Neuronal stem cell (in vitro differentiated cells): ENCODE results near the gene DMRT3.

Experiments used
- DNase-seq: peaks from one replicate; pipeline ENCODE4 v3.0.0-alpha.2; 2013; ENCODE audit warnings: low spot score
- H2AFZ ChIP-seq: one replicate; pipeline ENCODE4 v1.6.1; 2013; ENCODE audit warnings: mild to moderate bottlenecking, low read length, inconsistent platforms
- H2AK5ac ChIP-seq: 2 replicates; pipeline ENCODE4 v1.6.1; 2013; ENCODE audit warnings: low read depth, mild to moderate bottlenecking, inconsistent platforms, low read length, moderate library complexity, mixed read lengths
- H2BK120ac ChIP-seq: 2 replicates; pipeline ENCODE4 v1.6.1; 2013; ENCODE audit warnings: low read depth, mild to moderate bottlenecking, inconsistent platforms, low read length, moderate library complexity, mixed read lengths
- H2BK12ac ChIP-seq: one replicate; pipeline ENCODE4 v1.6.1; 2013; ENCODE audit warnings: low read length, inconsistent platforms
- H2BK15ac ChIP-seq: 2 replicates; pipeline ENCODE4 v1.6.1; 2013; ENCODE audit warnings: mild to moderate bottlenecking, low read length, inconsistent platforms, mixed read lengths
- H2BK5ac ChIP-seq: one replicate; pipeline ENCODE4 v1.6.1; 2013; ENCODE audit warnings: inconsistent platforms, mild to moderate bottlenecking, low read length, moderate library complexity
- H3K14ac ChIP-seq: one replicate; pipeline ENCODE4 v1.6.1; 2013; ENCODE audit warnings: low read length, inconsistent platforms
- H3K18ac ChIP-seq: 2 replicates; pipeline ENCODE4 v1.6.1; 2013; ENCODE audit warnings: low read length, inconsistent platforms
- H3K23ac ChIP-seq: 2 replicates; pipeline ENCODE4 v1.6.1; 2013; ENCODE audit warnings: low read depth, mild to moderate bottlenecking, mixed read lengths, low read length, inconsistent platforms; ENCODE audit not compliant: poor library complexity
- H3K27ac ChIP-seq: replicated peaks from 3 replicates; pipeline ENCODE4 v1.5.1; 2013; ENCODE audit warnings: low read length, inconsistent platforms
- H3K27me3 ChIP-seq, 3 experiments: 2 replicates each; pipeline ENCODE4 v1.6.1; 2013; ENCODE audit warnings: low read length in 3 of 3, mild to moderate bottlenecking in 2 of 3, inconsistent platforms in 1 of 3, low read depth in 1 of 3, mixed read lengths in 1 of 3, moderate library complexity in 1 of 3; ENCODE audit not compliant: control insufficient read depth in 3 of 3, insufficient read depth in 3 of 3
- H3K36me3 ChIP-seq, 2 donors: replicated peaks in 1 of 2; 2 replicates each; pipeline ENCODE4 v1.6.1; 2013; ENCODE audit warnings: low read length in 2 of 2; ENCODE audit not compliant: control insufficient read depth in 2 of 2, insufficient read depth in 2 of 2
- H3K4ac ChIP-seq: 2 replicates; pipeline ENCODE4 v1.6.1; 2013; ENCODE audit warnings: inconsistent platforms, mild to moderate bottlenecking, low read length, moderate library complexity
- H3K4me1 ChIP-seq, 2 donors: 1 replicate in 1 of 2; 2 replicates in 1 of 2; pipeline ENCODE4 v1.6.1; 2013; ENCODE audit warnings: low read length in 2 of 2, low read depth in 1 of 2; ENCODE audit not compliant: control insufficient read depth in 2 of 2, insufficient read depth in 1 of 2
- H3K4me2 ChIP-seq: one replicate; pipeline ENCODE4 v1.6.1; 2013; ENCODE audit warnings: mild to moderate bottlenecking, low read length, inconsistent platforms; ENCODE audit not compliant: insufficient read depth, poor library complexity, severe bottlenecking
- H3K4me3 ChIP-seq, 2 donors: 2 replicates each; pipeline ENCODE4 v1.5.1; 2013; ENCODE audit warnings: low read length in 2 of 2, mild to moderate bottlenecking in 2 of 2, inconsistent platforms in 1 of 2, moderate library complexity in 1 of 2
- H3K79me1 ChIP-seq: one replicate; pipeline ENCODE4 v1.6.1; 2013; ENCODE audit warnings: low read depth, mild to moderate bottlenecking, inconsistent platforms, low read length, moderate library complexity
- H3K9ac ChIP-seq: one replicate; pipeline ENCODE4 v1.6.1; 2013; ENCODE audit warnings: mild to moderate bottlenecking, low read depth, low read length, inconsistent platforms; ENCODE audit not compliant: poor library complexity
- H3K9me3 ChIP-seq, 2 donors: replicated peaks in 1 of 2; 2 replicates each; pipeline versions ENCODE3 to v1.6.1; 2013; ENCODE audit warnings: low read length in 2 of 2, mild to moderate bottlenecking in 2 of 2, inconsistent platforms in 1 of 2, low read depth in 1 of 2, mixed read lengths in 1 of 2, moderate library complexity in 1 of 2; ENCODE audit not compliant: control insufficient read depth in 2 of 2, insufficient read depth in 1 of 2
- H4K8ac ChIP-seq: one replicate; pipeline ENCODE4 v1.6.1; 2013; ENCODE audit warnings: low read depth, mild to moderate bottlenecking, inconsistent platforms, low read length, moderate library complexity
- H4K91ac ChIP-seq: one replicate; pipeline ENCODE4 v1.6.1; 2013; ENCODE audit warnings: low read length, low read depth, mild to moderate bottlenecking, inconsistent platforms; ENCODE audit not compliant: poor library complexity
- WGBS, 2 donors: extraction: QIAGEN DNeasy Blood & Tissue Kit; methylation state at CpG; one replicate each; pipeline ENCODE4 v1.1.7; 2013; ENCODE audit warnings: missing lambda C conversion rate in 2 of 2, mixed read lengths in 1 of 2; ENCODE audit not compliant: insufficient read length in 2 of 2, insufficient replicate concordance in 1 of 2; ENCODE audit errors: extremely low coverage in 2 of 2; 5-methylcytosine and 5-hydroxymethylcytosine counted together

Gene DMRT3

GRCh38 chr9:929719-930118 is 46.7 kb upstream of the DMRT3 start:
- Histone ChIP-seq H3K4ac (no peak overlapping the region), H3K79me1 (no peaks in the 10 kb centered on the region), H4K8ac (no peak overlapping the region), H3K9ac (no peak overlapping the region), H3K18ac (no peak overlapping the region), H3K14ac (no peak overlapping the region), H2BK120ac (no peak overlapping the region), H3K4me1 (no peaks in the 10 kb centered on the region), H2BK12ac (no peak overlapping the region), H3K36me3 (no peaks in the 10 kb centered on the region), H3K9me3 (no peaks in the 10 kb centered on the region), H3K4me3 (no peak overlapping the region), H2AK5ac (no peak overlapping the region), H2BK5ac (no peak overlapping the region), H2AFZ (no peak overlapping the region), H3K27ac (no peak overlapping the region), H4K91ac (no peak overlapping the region), H2BK15ac (no peak overlapping the region), H3K23ac (no peak overlapping the region), H3K4me2 (no peak overlapping the region), H3K27me3 (no peaks in the 10 kb centered on the region)
- DNase-seq = no peak
- no CpG with 5 or more reads among the region's 4 CpGs for WGBS, 2 donors

- no peak overlapping the region for H3K4me3 ChIP-seq
- H3K9ac ChIP-seq = no peak overlapping the region
- no peak overlapping the region for H3K18ac ChIP-seq
- no peaks in the 10 kb centered on the region for H3K27me3 ChIP-seq
- WGBS, 2 donors = no CpG with 5 or more reads among the region's 4 CpGs
- no peak overlapping the region for H2AFZ ChIP-seq
- DNase-seq = no peak
- no peak overlapping the region for H3K14ac ChIP-seq
- no peak overlapping the region for H3K4me2 ChIP-seq
- H3K4ac ChIP-seq = no peak overlapping the region
- H3K9me3 ChIP-seq = no peaks in the 10 kb centered on the region
- no peak overlapping the region for H2BK15ac ChIP-seq
- H4K91ac ChIP-seq = no peak overlapping the region
- H3K36me3 ChIP-seq = no peaks in the 10 kb centered on the region
- H2BK12ac ChIP-seq = no peak overlapping the region
- no peak overlapping the region for H3K23ac ChIP-seq
- H2AK5ac ChIP-seq = no peak overlapping the region
- H2BK120ac ChIP-seq = no peak overlapping the region
- no peak overlapping the region for H3K27ac ChIP-seq
- H4K8ac ChIP-seq = no peak overlapping the region
- no peaks in the 10 kb centered on the region for H3K4me1 ChIP-seq
- no peak overlapping the region for H2BK5ac ChIP-seq
- no peaks in the 10 kb centered on the region for H3K79me1 ChIP-seq
Observed at GRCh38 chr9:933356-933755, 43.1 kb upstream of the DMRT3 start.

GRCh38 chr9:935348-935965 is 41.0 kb upstream of the DMRT3 start:
- Histone ChIP-seq H4K8ac (no peak overlapping the region), H3K9ac (no peak overlapping the region), H3K14ac (no peak overlapping the region), H3K27me3 (no peaks in the 10 kb centered on the region), H2BK15ac (no peak overlapping the region), H2BK12ac (no peak overlapping the region), H4K91ac (no peak overlapping the region), H3K23ac (no peak overlapping the region), H2BK5ac (no peak overlapping the region), H3K36me3 (no peaks in the 10 kb centered on the region), H3K4me2 (no peak overlapping the region), H3K9me3 (no peaks in the 10 kb centered on the region), H2BK120ac (no peak overlapping the region), H3K4ac (no peak overlapping the region), H2AK5ac (no peak overlapping the region), H2AFZ (no peak overlapping the region), H3K27ac (no peak overlapping the region), H3K4me3 (no peak overlapping the region), H3K4me1 (no peaks in the 10 kb centered on the region), H3K79me1 (no peaks in the 10 kb centered on the region), H3K18ac (no peak overlapping the region)
- no peak for DNase-seq
- WGBS, 2 donors = no CpG with 5 or more reads among the region's 10 CpGs

- no peak overlapping the region for H2AFZ ChIP-seq
- H3K27ac ChIP-seq = no peak overlapping the region
- no peaks in the 10 kb centered on the region for H3K79me1 ChIP-seq
- no peak overlapping the region for H3K14ac ChIP-seq
- H3K18ac ChIP-seq = no peak overlapping the region
- H3K9ac ChIP-seq = no peak overlapping the region
- WGBS, 2 donors = no CpG with 5 or more reads among the region's 6 CpGs
- no peak overlapping the region for H3K23ac ChIP-seq
- no peak for DNase-seq
- no peaks in the 10 kb centered on the region for H3K4me1 ChIP-seq
- no peak overlapping the region for H3K4me2 ChIP-seq
- no peak overlapping the region for H4K8ac ChIP-seq
- H2AK5ac ChIP-seq = no peak overlapping the region
- no peak overlapping the region for H2BK120ac ChIP-seq
- H3K36me3 ChIP-seq = no peaks in the 10 kb centered on the region
- no peak overlapping the region for H3K4me3 ChIP-seq
- H3K9me3 ChIP-seq = no peaks in the 10 kb centered on the region
- H2BK12ac ChIP-seq = no peak overlapping the region
- no peaks in the 10 kb centered on the region for H3K27me3 ChIP-seq
- no peak overlapping the region for H4K91ac ChIP-seq
- H2BK5ac ChIP-seq = no peak overlapping the region
- H3K4ac ChIP-seq = no peak overlapping the region
- no peak overlapping the region for H2BK15ac ChIP-seq
Observed at GRCh38 chr9:942805-943580, 33.5 kb upstream of the DMRT3 start.
